HFF-Myc (cell line): Measurements from ENCODE around the gene DDX11.

ENCODE experiments used
- DNase-seq: peaks from one replicate; pipeline ENCODE4 v3.0.0-alpha.2; 2011; ENCODE audit warnings: low read depth; ENCODE audit errors: extremely low read depth
- H3K4me3 ChIP-seq: replicated peaks from 2 replicates; pipeline ENCODE4 v1.5.1; 2011; ENCODE audit warnings: low read depth, mild to moderate bottlenecking, control low read depth, low read length
- TF ChIP-seq, protein P1 (sequence below): IDR thresholded peaks from 2 replicates; pipeline ENCODE4 v1.5.1; 2012; ENCODE audit warnings: mild to moderate bottlenecking, low read depth, low read length, control low read depth; ENCODE audit errors: missing control alignments

DDX11 gene

DNA sequence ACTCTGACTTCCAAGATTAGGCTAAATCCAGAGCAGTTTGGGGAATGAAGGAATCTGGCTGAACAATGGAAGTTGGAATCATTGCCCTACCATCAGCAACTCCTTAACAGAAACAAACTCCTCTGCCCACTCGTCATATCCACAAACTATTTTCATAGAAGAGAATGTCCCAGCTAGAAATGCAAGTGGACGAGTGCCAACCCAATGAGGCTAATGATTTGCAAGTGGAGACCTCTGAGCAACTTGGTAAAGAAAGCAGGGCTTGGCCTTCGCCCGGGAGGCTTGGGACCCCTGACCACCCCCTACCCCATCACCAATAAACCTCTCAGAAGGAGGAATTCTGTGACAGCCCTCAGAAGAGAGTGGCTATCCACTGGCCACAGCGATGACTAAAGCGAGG is 40.0 kb upstream of the DDX11 start:
- no peak for DNase-seq
- H3K4me3 ChIP-seq, result no peak overlapping the region
- TF ChIP-seq, protein P1, sequence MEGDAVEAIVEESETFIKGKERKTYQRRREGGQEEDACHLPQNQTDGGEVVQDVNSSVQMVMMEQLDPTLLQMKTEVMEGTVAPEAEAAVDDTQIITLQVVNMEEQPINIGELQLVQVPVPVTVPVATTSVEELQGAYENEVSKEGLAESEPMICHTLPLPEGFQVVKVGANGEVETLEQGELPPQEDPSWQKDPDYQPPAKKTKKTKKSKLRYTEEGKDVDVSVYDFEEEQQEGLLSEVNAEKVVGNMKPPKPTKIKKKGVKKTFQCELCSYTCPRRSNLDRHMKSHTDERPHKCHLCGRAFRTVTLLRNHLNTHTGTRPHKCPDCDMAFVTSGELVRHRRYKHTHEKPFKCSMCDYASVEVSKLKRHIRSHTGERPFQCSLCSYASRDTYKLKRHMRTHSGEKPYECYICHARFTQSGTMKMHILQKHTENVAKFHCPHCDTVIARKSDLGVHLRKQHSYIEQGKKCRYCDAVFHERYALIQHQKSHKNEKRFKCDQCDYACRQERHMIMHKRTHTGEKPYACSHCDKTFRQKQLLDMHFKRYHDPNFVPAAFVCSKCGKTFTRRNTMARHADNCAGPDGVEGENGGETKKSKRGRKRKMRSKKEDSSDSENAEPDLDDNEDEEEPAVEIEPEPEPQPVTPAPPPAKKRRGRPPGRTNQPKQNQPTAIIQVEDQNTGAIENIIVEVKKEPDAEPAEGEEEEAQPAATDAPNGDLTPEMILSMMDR, result no peak

DNA sequence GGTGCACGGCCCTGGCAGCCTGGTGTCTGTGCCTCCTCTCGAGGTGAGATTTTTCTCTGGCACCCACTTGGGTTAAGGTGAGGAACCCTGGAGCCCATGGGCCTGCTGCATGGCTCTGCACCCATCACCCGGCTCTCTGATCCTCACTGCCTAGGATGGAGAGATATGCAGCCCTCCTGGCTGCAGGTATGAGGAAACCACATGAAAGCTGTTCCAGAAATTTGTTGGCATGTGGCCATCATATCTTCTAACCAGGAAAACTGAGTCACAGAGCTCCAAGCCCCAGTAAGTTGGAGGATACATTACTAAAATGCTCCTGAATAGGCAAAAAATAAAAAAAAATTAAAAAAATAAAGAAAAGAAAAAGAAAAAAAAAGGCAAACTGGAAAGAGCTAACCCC is 39.3 kb upstream of the DDX11 start:
- H3K4me3 ChIP-seq, result no peak overlapping the region
- no peak for DNase-seq
- TF ChIP-seq, protein P1, result no peak

DNA sequence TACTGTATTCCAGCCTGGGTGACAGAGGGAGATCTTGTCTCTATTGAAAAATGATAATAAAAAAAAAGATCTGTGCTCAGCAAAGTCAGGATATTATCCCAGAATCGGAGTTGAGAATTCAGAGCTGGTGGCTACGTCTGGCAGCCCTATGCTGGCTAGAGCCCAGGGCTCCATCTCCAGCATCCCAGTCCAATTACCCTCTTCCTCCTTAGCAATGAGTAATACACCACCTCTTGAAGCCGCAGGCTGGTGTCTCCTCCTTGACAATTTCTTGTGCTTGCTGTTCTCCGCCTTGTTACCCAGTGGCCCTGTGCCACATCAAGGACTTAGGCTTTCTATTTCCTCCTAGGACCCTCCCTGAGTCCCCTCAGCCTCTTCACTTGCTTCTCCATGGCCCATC is 38.4 kb upstream of the DDX11 start:
- TF ChIP-seq, protein P1, result no peak
- DNase-seq, result no peak

DNA sequence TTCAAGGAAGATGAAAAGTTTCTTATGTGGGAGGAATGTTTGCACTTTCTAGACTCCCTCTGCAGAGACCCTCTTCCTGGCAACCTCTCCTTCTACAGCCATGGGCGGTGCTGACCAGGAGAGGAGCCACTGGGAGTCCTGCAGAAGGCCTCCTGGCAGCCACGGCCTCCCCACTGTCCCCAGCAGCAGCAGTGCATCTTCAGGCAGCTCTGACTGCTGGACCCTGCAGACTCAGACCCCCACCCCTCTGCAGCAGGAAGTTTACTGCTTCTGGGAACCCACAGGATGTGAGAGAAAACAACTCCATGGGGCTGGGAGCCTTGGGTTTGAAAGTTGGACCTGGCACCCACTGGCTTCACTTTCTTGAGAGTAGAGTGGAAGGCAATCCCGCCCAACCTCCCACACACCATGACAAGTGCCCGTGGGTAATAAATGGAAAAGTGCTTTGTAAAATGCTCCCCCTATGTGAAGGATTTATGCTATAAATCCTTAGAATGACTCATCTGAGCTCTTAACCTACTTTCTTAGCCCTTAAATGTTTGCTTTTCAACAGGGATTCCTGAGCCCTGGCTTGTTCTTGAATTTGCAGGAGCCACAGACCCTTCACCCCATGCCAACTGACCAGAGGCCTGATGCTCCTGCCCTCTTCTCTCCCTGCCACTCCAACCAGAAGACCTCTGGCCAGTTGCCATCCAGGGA is 37.5 kb upstream of the DDX11 start:
- TF ChIP-seq, protein P1, result no peak
- DNase-seq, result no peak
- no peak overlapping the region for H3K4me3 ChIP-seq

More for the DNA sequence above, 38.4 kb upstream of the DDX11 start:
- H3K4me3 ChIP-seq, result no peak overlapping the region

DNA sequence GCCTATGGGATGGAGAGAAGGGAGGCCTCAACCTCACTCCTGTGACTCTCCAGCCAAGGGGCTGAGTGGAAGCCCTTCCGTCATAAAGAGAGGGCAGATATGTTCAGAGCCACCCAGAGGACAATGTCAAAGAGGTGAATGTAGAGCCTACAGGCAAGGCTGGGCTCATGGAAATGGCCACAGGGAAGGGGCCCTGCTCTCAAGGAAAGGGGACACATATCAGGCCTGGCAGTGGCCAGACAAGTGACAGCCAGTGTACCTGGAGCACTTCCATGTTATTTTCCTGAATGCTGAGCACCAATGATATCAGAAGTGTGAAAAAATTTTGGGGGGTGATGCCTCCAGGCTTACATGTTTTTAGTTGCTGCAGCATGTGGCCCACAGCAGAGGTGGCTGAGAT is 36.6 kb upstream of the DDX11 start:
- no peak overlapping the region for H3K4me3 ChIP-seq
- no peak for DNase-seq
- TF ChIP-seq, protein P1, result no peak

DNA sequence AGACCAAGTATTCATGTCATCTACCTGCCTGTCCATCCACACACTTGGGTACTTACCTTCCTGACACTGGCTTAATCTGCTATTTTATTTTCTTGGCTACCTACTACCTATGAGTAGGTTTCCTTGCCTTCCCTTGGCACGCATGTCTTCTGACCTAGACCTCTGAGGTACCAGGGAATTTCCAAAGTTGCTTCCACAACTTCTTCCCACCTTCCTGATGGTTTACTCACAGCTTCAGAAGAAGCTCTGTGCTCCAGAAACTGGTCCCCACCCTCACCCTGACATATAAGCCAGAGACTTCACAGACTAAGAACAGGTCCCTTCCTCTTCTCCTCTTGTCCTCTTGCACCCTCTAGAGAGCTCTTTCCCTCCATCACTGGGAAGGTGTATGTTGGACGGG is 35.7 kb upstream of the DDX11 start:
- no peak for DNase-seq
- TF ChIP-seq, protein P1, result no peak
- no peak overlapping the region for H3K4me3 ChIP-seq
